ENCODE results near the gene GCM1. TPM values are rescaled to one million over a fixed set of nuclear protein-coding genes. Genes with fewer than 3 reads are reported as not detected.
"Not testable (repeated sequence)": the region's sequence is repeated elsewhere in the genome, so short reads cannot be mapped to it uniquely, and the experiment has no call there.

Gene GCM1
- total and polyA plus RNA-seq, 2 donors (not counting 1 experiment from before 2014, with no cell fraction given): 0.57 to 1.5 TPM

DNA sequence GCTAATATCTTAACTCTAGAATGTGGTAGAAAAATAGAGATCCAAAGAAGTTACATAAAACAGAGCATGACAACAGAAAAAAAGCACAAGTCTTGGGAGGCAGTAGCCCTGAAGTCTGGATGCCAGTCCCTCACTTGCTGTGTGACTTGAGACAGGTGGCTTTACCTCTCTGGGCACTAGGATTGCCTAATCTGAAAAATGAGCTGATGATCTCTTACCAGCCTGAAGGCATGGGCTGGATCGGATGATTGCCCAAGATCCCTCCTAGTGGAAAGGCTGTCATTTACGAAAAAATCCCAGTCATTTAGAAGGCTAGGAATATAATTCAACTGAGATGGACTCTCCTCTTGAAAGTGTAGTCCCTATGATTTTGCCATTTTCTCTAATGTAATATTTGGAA, 10.9 kb upstream of the GCM1 start:
- TF ChIP-seq, protein P1, sequence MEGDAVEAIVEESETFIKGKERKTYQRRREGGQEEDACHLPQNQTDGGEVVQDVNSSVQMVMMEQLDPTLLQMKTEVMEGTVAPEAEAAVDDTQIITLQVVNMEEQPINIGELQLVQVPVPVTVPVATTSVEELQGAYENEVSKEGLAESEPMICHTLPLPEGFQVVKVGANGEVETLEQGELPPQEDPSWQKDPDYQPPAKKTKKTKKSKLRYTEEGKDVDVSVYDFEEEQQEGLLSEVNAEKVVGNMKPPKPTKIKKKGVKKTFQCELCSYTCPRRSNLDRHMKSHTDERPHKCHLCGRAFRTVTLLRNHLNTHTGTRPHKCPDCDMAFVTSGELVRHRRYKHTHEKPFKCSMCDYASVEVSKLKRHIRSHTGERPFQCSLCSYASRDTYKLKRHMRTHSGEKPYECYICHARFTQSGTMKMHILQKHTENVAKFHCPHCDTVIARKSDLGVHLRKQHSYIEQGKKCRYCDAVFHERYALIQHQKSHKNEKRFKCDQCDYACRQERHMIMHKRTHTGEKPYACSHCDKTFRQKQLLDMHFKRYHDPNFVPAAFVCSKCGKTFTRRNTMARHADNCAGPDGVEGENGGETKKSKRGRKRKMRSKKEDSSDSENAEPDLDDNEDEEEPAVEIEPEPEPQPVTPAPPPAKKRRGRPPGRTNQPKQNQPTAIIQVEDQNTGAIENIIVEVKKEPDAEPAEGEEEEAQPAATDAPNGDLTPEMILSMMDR (IDR thresholded peaks at IDR 0.05): no peak
- no peak for TF ChIP-seq EZH2 (IDR thresholded peaks at IDR 0.05; ENCODE audit: borderline replicate concordance, insufficient read depth, low read depth, low read length, poor library complexity, severe bottlenecking)
- 100% methylated on average over 1 of the region's 2 CpGs for WGBS (ENCODE audit: insufficient coverage)
- Histone ChIP-seq H2AFZ (ENCODE audit: insufficient read depth, low read depth, low read length, poor library complexity, severe bottlenecking) (no peak overlapping the region), H4K20me1 (ENCODE audit: control insufficient read depth, insufficient read depth, low read length, poor library complexity, severe bottlenecking) (no peaks in the 10 kb centered on the region), H3K9ac (ENCODE audit: low read length) (no peak overlapping the region), H3K27ac (ENCODE audit: low read length in 2 of 2) (no peak overlapping the region), H3K4me2 (replicated peaks; ENCODE audit: low read depth, low read length, poor library complexity, severe bottlenecking) (no peak overlapping the region), H3K36me3 (replicated peaks in 1 of 2; ENCODE audit: control extremely low read depth in 1 of 2, control insufficient read depth in 1 of 2, extremely low read depth in 1 of 2, insufficient read depth in 2 of 2, low read length in 1 of 2) (no peaks in the 10 kb centered on the region), H3K4me3 (ENCODE audit: control extremely low read depth in 1 of 5, extremely low read depth in 1 of 5, insufficient read depth in 1 of 5, low read depth in 2 of 5, low read length in 4 of 5) (no peak overlapping the region), H3K27me3 (replicated peaks in 1 of 4; ENCODE audit: control extremely low read depth in 1 of 4, control insufficient read depth in 3 of 4, insufficient read depth in 4 of 4, low read length in 3 of 4) (no peaks in the 10 kb centered on the region), H3K79me2 (ENCODE audit: control insufficient read depth, insufficient read depth, low read length) (no peaks in the 10 kb centered on the region), H3K9me3 (ENCODE audit: control extremely low read depth in 1 of 3, control insufficient read depth in 2 of 3, insufficient read depth in 1 of 3, low read length in 2 of 3) (no peaks in the 10 kb centered on the region), H3K4me1 (ENCODE audit: control insufficient read depth in 2 of 2, insufficient read depth in 2 of 2, low read length in 2 of 2) (peaks cover 4 to 5% of the 10 kb centered on the region in 2 donors)
- ATAC-seq (ENCODE audit: low read depth) (no peak), DNase-seq (no peak)
- Mint-ChIP-seq H3K4me1 (peaks cover 10% of the 10 kb centered on the region), H3K27me3 (no peaks in the 10 kb centered on the region), H3K4me3 (no peak overlapping the region), H3K9me3 (ENCODE audit: insufficient read depth) (no peaks in the 10 kb centered on the region), H3K27ac (no peak overlapping the region)
- ChIA-PET CTCF (no interaction called here), POLR2A (no interaction called here)
- intact Hi-C loops (cut with micrococcal nuclease): no loop called here

DNA sequence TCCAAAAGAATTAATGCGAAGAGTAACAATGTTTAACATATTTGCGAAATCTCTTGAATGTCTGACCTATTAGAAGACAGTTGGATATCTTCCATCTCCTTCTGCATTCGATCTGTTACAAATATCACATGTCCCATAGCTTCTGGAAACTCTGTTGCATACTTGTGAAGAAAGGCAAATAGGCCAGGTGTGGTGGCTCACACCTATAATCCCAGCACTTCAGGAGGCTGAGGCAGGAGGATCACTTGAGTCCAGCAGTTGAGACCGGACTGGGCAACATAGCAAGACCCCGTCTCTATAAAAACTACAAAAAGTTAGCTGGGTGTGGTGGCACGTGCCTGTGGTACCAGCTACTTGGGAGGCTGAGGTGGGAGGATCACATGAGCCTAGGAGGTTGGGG, 9.4 kb upstream of the GCM1 start:
- POLR2A ChIA-PET; H3K4me1 ChIP-seq (ENCODE audit: control insufficient read depth in 2 of 2, insufficient read depth in 2 of 2, low read length in 2 of 2); H3K9me3 Mint-ChIP-seq (ENCODE audit: insufficient read depth); CTCF ChIA-PET; H3K36me3 ChIP-seq (replicated peaks in 1 of 2; ENCODE audit: control extremely low read depth in 1 of 2, control insufficient read depth in 1 of 2, extremely low read depth in 1 of 2, insufficient read depth in 2 of 2, low read length in 1 of 2); DNase-seq; H3K27me3 ChIP-seq (replicated peaks in 1 of 4; ENCODE audit: control extremely low read depth in 1 of 4, control insufficient read depth in 3 of 4, insufficient read depth in 4 of 4, low read length in 3 of 4); H3K27ac ChIP-seq (ENCODE audit: low read length in 2 of 2); H3K27ac Mint-ChIP-seq; H3K4me1 Mint-ChIP-seq; H3K27me3 Mint-ChIP-seq; H3K79me2 ChIP-seq (ENCODE audit: control insufficient read depth, insufficient read depth, low read length); intact Hi-C loops (cut with micrococcal nuclease); ATAC-seq (ENCODE audit: low read depth); H3K9ac ChIP-seq (ENCODE audit: low read length); H3K4me3 Mint-ChIP-seq; H3K4me3 ChIP-seq (ENCODE audit: control extremely low read depth in 1 of 5, extremely low read depth in 1 of 5, insufficient read depth in 1 of 5, low read depth in 2 of 5, low read length in 4 of 5); H3K9me3 ChIP-seq (ENCODE audit: control extremely low read depth in 1 of 3, control insufficient read depth in 2 of 3, insufficient read depth in 1 of 3, low read length in 2 of 3); H2AFZ ChIP-seq (ENCODE audit: insufficient read depth, low read depth, low read length, poor library complexity, severe bottlenecking); H4K20me1 ChIP-seq (ENCODE audit: control insufficient read depth, insufficient read depth, low read length, poor library complexity, severe bottlenecking); H3K4me2 ChIP-seq (replicated peaks; ENCODE audit: low read depth, low read length, poor library complexity, severe bottlenecking): not testable (repeated sequence)
- 100% methylated on average over 2 of the region's 6 CpGs for WGBS (ENCODE audit: insufficient coverage)

DNA sequence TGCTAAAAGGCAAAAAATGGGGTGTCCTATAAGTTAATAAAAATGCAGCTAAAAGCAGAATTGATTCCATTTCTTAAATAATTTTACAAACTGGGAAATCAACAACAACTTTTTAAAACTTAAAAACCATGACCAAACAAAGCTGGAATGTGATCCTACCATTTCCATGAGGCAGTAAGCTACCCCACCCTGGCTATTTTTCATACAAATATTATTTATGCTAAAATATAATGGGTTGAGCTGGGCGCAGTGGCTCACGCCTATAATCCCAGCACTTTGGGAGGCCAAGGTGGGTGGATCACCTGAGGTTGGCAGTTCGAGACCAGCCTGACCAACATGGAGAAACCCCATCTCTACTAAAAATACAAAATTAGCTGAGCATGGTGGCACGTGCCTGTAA, 6.6 kb upstream of the GCM1 start:
- H3K27ac Mint-ChIP-seq; H3K9me3 Mint-ChIP-seq (ENCODE audit: insufficient read depth); H3K27me3 ChIP-seq (replicated peaks in 1 of 4; ENCODE audit: control extremely low read depth in 1 of 4, control insufficient read depth in 3 of 4, insufficient read depth in 4 of 4, low read length in 3 of 4); H3K27me3 Mint-ChIP-seq; H3K4me1 Mint-ChIP-seq; H3K36me3 ChIP-seq (replicated peaks in 1 of 2; ENCODE audit: control extremely low read depth in 1 of 2, control insufficient read depth in 1 of 2, extremely low read depth in 1 of 2, insufficient read depth in 2 of 2, low read length in 1 of 2); H3K4me3 ChIP-seq (ENCODE audit: control extremely low read depth in 1 of 5, extremely low read depth in 1 of 5, insufficient read depth in 1 of 5, low read depth in 2 of 5, low read length in 4 of 5); H3K27ac ChIP-seq (ENCODE audit: low read length in 2 of 2); H2AFZ ChIP-seq (ENCODE audit: insufficient read depth, low read depth, low read length, poor library complexity, severe bottlenecking); intact Hi-C loops (cut with micrococcal nuclease); DNase-seq; H3K4me2 ChIP-seq (replicated peaks; ENCODE audit: low read depth, low read length, poor library complexity, severe bottlenecking); H3K9ac ChIP-seq (ENCODE audit: low read length); H3K9me3 ChIP-seq (ENCODE audit: control extremely low read depth in 1 of 3, control insufficient read depth in 2 of 3, insufficient read depth in 1 of 3, low read length in 2 of 3); H4K20me1 ChIP-seq (ENCODE audit: control insufficient read depth, insufficient read depth, low read length, poor library complexity, severe bottlenecking); H3K4me1 ChIP-seq (ENCODE audit: control insufficient read depth in 2 of 2, insufficient read depth in 2 of 2, low read length in 2 of 2); H3K4me3 Mint-ChIP-seq; POLR2A ChIA-PET; H3K79me2 ChIP-seq (ENCODE audit: control insufficient read depth, insufficient read depth, low read length); ATAC-seq (ENCODE audit: low read depth): not testable (repeated sequence)
- 100% methylated on average over 2 of the region's 4 CpGs for whole genome bisulfite sequencing (ENCODE audit: insufficient coverage)
- CTCF ChIA-PET: interaction anchor here (1.0 kb wide), 1 partner anchor 13 kb away, joined by 5 read pairs; no protein-coding TSS in a partner anchor
